ENCODE measurements around the gene MAP3K14.

DNA sequence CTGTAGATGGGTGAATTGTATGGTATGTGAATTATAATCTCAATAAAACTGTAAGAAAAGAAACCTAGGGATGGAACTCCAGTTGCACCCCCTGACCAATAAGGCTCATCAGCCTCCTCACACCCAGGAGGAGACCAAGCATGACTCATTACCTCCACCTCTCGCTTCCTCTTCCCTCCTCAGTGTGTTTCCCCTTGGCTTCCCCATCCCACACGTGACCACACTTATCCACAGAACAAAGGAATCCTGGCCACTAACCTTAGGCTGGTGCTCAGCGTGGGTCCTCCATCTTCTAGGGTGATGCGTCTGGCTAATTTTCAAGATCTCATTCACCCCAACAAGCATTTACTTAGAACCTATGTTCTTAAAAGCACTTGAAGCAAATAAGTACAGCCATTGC is 36.2 kb upstream of the MAP3K14 start:
- TF ChIP-seq EZH2 (IDR thresholded peaks at IDR 0.05; ENCODE audit: borderline replicate concordance, low read depth, low read length, poor library complexity, severe bottlenecking) (no peak), CTCF (conservative IDR thresholded peaks at IDR 0.05; ENCODE audit: low read depth, low read length) (no peak)

All from A673 (cell line).